HL-60 (cell line): ENCODE results near the gene BAG3.

Source experiments
- DNase-seq, 2 experiments: peaks; one replicate each; pipeline ENCODE4 v3.0.0-alpha.2; 2010 to 2020; ENCODE audit warnings: low read depth in 1 of 2, low spot score in 1 of 2
- H3K27ac ChIP-seq: fragments of 250-450 bp; sonication (Bioruptor Pico); replicated peaks from 2 replicates; pipeline ENCODE4 v1.5.1; 2020; ENCODE audit warnings: mild to moderate bottlenecking, moderate library complexity
- H3K27me3 ChIP-seq: fragments of 250-450 bp; sonication (Bioruptor Pico); 2 replicates; pipeline ENCODE4 v1.5.1; 2021; ENCODE audit warnings: mild to moderate bottlenecking, moderate library complexity; ENCODE audit not compliant: insufficient read depth, poor library complexity, severe bottlenecking
- H3K4me3 ChIP-seq: replicated peaks from 2 replicates; pipeline ENCODE4 v1.5.1; 2011; ENCODE audit warnings: mild to moderate bottlenecking, control low read depth, low read length; ENCODE audit not compliant: insufficient read depth
- CTCF ChIP-seq: IDR thresholded peaks from one replicate; pipeline ENCODE4 v1.5.1; 2011; ENCODE audit warnings: low read length, control low read depth, inconsistent platforms; ENCODE audit not compliant: insufficient read depth
- GABPA ChIP-seq: IDR thresholded peaks from 2 replicates; pipeline ENCODE4 v1.6.1; 2012; ENCODE audit warnings: low read depth
- POLR2AphosphoS5 ChIP-seq: IDR thresholded peaks from 2 replicates; pipeline ENCODE4 v1.6.1; 2012; ENCODE audit warnings: low read depth
- REST ChIP-seq: IDR thresholded peaks from 2 replicates; pipeline ENCODE4 v1.6.1; 2012; ENCODE audit warnings: low read depth; ENCODE audit not compliant: insufficient replicate concordance
- SPI1 ChIP-seq: IDR thresholded peaks from 2 replicates; pipeline ENCODE4 v1.6.1; 2012; ENCODE audit warnings: low read depth, mild to moderate bottlenecking, borderline replicate concordance

BAG3 gene

DNA sequence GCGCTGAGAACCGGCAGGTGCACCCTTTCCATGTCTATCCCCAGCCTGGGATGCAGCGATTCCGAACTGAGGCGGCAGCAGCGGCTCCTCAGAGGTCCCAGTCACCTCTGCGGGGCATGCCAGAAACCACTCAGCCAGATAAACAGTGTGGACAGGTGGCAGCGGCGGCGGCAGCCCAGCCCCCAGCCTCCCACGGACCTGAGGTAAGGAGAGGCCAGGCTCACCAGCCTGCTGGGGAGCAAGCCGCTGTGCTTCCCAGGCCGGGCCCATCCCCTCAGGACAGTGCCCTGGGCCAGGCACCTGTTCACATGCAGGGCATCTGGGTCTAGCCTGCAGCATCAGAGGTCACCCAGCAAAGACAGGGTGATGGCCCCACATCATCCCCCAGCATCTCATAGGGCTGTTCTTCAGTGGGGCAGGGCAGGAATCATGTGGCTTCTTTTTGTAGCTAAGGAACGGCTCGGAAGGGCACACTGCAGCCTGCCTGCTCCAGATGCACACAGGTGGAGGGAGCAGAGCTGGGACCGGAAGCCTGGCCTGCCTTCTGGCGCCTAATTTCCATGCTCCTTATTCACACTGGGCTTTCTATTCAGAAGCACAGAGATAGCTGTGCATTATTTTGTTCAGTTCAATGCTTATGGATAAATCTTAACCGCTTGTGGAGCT, 18.9 kb downstream of the BAG3 start:
- Histone ChIP-seq H3K4me3 (no peak overlapping the region), H3K27ac (no peak overlapping the region), H3K27me3 (no peaks in the 10 kb centered on the region)
- DNase-seq, result no peak
- TF ChIP-seq SPI1 (no peak), REST (no peak), GABPA (no peak), POLR2AphosphoS5 (no peak), CTCF (no peak)

- Histone ChIP-seq H3K27ac (no peak overlapping the region), H3K4me3 (no peak overlapping the region), H3K27me3 (no peaks in the 10 kb centered on the region)
- TF ChIP-seq GABPA (no peak), REST (no peak), POLR2AphosphoS5 (no peak), SPI1 (no peak)
- DNase-seq, result no peak
Observed at GRCh38 chr10:119670717-119671116, 19.5 kb downstream of the BAG3 start.

DNA sequence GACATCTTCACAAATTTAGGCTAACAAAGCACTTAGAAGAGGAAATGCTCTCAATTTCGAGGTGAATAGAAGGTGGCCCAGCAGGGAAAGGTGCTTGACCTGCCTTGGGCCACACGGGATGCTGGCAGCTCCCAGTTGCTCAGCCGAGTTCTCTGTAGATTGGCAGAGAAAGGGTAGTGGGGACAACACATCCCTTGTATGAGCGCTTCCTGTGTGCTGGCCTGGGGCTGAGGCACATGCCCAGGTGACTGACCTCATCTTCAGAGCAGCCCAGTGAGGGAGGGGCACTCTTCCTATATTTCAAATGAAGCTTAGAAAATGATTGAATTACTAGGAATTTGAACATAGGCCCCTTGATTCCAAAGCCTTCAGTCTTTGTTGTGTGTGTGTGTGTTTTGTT, 20.2 kb downstream of the BAG3 start:
- no peak overlapping the region for H3K4me3 ChIP-seq
- TF ChIP-seq CTCF (no peak), GABPA (no peak), SPI1 (no peak), POLR2AphosphoS5 (no peak), REST (no peak)
- no peaks in the 10 kb centered on the region for H3K27me3 ChIP-seq
- no peak for DNase-seq
- H3K27ac ChIP-seq, result no peak overlapping the region
